Ascending aorta (tissue), 2 donors: Measurements from ENCODE around the gene SSH2. TPM values are rescaled to one million over a fixed set of nuclear protein-coding genes. Genes with fewer than 3 reads are reported as not detected.
"Not testable (repeated sequence)": the region's sequence is repeated elsewhere in the genome, so short reads cannot be mapped to it uniquely, and the experiment has no call there.

Experiments used
- DNase-seq, 2 donors: peaks; one replicate each; pipeline ENCODE4 v3.0.0-alpha.2; 2019; ENCODE audit warnings: low spot score in 2 of 2
- H3K27ac ChIP-seq, 2 donors: fragments of 200-600 bp; sonication (generic); one replicate each; pipeline ENCODE4 v1.5.1; 2016 to 2017; ENCODE audit warnings: mild to moderate bottlenecking in 1 of 2
- H3K27me3 ChIP-seq: fragments of 200-600 bp; sonication (generic); one replicate; pipeline ENCODE4 v1.5.1; 2017
- H3K36me3 ChIP-seq, 2 donors: fragments of 200-600 bp; sonication (generic); one replicate each; pipeline ENCODE4 v1.5.1; 2016
- H3K4me1 ChIP-seq, 2 donors: fragments of 200-600 bp; sonication (generic); one replicate each; pipeline ENCODE4 v1.5.1; 2016 to 2017; ENCODE audit warnings: mild to moderate bottlenecking in 1 of 2
- H3K4me3 ChIP-seq, 2 donors: fragments of 200-600 bp; sonication (generic); one replicate each; pipeline ENCODE4 v1.5.1; 2016 to 2017; ENCODE audit warnings: mild to moderate bottlenecking in 1 of 2
- H3K9me3 ChIP-seq, 2 donors: fragments of 200-600 bp; sonication (generic); one replicate each; pipeline ENCODE4 v1.5.1; 2016
- intact Hi-C: fragments of 100-400 bp; cut with DNase I; formaldehyde crosslinking; loops from one replicate; pipeline ENCODE4 v1.15.1; 2023
- total RNA-seq: library from RNA; depleted of rRNA; stranded (reverse); fragments of >200 nt; gene quantifications from one replicate; pipeline ENCODE4 v1.1.0, GENCODE V29; 2016
- TF ChIP-seq, protein P1 (sequence below), 3 experiments: fragments of 200-600 bp in 2 of 3; fragments of 450-650 bp in 1 of 3; sonication (generic) in 2 of 3; IDR thresholded peaks; one replicate each; pipeline ENCODE4 v1.5.1; 2016 to 2019; ENCODE audit warnings: antibody characterized with exemption in 3 of 3, mild to moderate bottlenecking in 1 of 3, moderate library complexity in 1 of 3

SSH2 gene
- total RNA-seq, 1 donor from 2014 or later: 7.9 TPM

DNA sequence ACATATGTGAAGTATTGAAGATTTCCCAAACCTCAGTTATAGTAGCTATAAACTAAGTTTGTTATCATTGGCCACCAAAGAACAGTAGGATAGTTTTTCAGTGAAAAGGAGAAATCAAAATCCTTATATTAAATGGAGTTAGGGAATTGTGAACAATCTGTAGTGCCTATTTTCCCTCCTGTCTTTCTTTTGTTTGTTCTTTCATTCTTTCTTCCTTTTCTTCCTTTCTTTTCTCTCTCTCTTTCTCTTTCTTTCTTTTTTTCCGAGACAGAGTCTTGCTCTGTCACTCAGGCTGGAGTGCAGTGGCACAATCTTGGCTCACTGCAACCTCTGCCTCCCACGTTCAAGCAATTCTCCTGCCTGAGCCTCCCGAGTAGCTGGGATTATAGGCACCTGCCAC, 48.8 kb downstream of the SSH2 start:
- Histone ChIP-seq H3K36me3 (no peaks in the 10 kb centered on the region), H3K4me3 (no peak overlapping the region), H3K4me1 (no peaks in the 10 kb centered on the region), H3K27me3 (no peaks in the 10 kb centered on the region), H3K9me3 (no peaks in the 10 kb centered on the region), H3K27ac (no peak overlapping the region)
- TF ChIP-seq, protein P1, sequence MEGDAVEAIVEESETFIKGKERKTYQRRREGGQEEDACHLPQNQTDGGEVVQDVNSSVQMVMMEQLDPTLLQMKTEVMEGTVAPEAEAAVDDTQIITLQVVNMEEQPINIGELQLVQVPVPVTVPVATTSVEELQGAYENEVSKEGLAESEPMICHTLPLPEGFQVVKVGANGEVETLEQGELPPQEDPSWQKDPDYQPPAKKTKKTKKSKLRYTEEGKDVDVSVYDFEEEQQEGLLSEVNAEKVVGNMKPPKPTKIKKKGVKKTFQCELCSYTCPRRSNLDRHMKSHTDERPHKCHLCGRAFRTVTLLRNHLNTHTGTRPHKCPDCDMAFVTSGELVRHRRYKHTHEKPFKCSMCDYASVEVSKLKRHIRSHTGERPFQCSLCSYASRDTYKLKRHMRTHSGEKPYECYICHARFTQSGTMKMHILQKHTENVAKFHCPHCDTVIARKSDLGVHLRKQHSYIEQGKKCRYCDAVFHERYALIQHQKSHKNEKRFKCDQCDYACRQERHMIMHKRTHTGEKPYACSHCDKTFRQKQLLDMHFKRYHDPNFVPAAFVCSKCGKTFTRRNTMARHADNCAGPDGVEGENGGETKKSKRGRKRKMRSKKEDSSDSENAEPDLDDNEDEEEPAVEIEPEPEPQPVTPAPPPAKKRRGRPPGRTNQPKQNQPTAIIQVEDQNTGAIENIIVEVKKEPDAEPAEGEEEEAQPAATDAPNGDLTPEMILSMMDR (IDR thresholded peaks at IDR 0.05): no peak
- DNase-seq: no peak
- intact Hi-C loops: no loop called here

DNA sequence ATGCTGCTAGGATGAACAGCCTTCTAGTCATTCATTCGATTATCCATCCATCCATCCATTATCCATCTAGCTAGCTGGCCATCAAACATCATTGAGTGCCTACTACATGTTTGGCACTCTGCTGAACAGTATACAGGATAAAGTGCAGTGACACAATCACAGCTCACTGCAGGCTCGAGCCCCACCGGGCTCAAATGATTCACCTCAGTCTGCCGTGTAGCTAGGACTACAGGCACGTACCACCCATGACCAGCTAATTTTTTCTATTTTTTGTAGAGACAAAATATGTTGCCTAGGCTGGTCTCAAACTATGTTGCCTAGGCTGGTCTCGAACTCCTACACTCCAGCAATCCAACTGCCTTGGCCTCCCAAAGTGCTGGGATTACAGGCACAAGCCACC, 50.0 kb downstream of the SSH2 start:
- no peaks in the 10 kb centered on the region for H3K4me1 ChIP-seq
- H3K27me3 ChIP-seq: no peaks in the 10 kb centered on the region
- TF ChIP-seq, protein P1 (IDR thresholded peaks at IDR 0.05): no peak
- H3K36me3 ChIP-seq: no peaks in the 10 kb centered on the region
- DNase-seq: no peak
- H3K9me3 ChIP-seq: no peaks in the 10 kb centered on the region
- H3K27ac ChIP-seq: no peak overlapping the region
- no peak overlapping the region for H3K4me3 ChIP-seq
- intact Hi-C loops: no loop called here

DNA sequence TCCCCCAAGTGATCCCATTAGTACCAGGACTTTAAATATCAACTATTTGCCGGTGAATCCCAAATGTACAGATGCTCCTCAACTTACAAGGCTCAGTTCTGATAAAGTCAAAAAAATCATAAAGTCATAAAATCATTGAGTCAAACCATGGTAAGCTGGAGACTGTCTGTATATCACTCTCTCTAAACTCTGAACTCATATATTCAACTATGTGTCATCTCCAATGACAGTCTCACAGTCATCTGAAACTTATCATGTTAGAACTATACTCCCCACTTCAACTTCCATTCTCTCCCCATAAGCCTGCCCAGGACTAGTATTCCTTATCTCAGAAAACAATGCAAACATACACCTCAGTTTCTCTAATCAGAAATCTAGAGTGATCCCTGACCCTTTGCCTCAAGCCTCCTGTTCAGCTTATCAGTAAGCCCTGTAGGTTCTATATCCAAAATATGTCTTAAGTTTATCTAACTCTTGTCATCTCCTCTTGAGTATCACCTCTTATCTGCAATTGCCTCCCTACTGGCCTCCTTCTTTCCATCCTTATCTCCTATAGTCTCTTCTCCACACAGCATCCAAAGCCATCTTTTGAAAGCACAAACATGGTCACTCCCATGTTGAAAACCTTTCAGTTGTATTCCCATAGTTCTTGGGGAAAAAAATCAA, 55.0 kb downstream of the SSH2 start:
- Histone ChIP-seq H3K27me3 (no peaks in the 10 kb centered on the region), H3K9me3 (no peaks in the 10 kb centered on the region), H3K4me3 (no peak overlapping the region), H3K4me1 (peaks cover 0 to 2% of the 10 kb centered on the region in 2 donors), H3K27ac (no peak overlapping the region), H3K36me3 (no peaks in the 10 kb centered on the region)
- TF ChIP-seq, protein P1 (IDR thresholded peaks at IDR 0.05): no peak
- no peak for DNase-seq
- intact Hi-C loops: no loop called here

DNA sequence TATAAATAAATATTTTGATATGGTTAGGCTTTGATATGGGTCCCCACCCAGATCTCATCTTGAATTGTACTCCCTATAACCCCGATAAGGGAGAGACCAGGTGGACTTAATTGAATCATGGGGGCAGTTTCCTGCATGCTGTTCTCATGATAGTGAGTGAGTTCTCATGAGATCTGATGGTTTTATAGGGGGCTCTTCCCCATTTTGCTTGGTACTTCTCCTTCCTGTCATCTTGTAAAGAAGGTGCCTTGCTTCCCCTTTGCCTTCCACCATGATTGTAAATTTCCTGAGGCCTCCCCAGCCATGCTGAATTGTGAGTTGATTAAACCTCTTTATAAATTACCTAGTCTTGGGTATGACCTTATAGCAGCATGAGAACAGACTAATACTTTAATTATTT, 55.7 kb downstream of the SSH2 start:
- H3K27ac ChIP-seq, H3K36me3 ChIP-seq, DNase-seq, H3K27me3 ChIP-seq, H3K4me1 ChIP-seq, H3K9me3 ChIP-seq, H3K4me3 ChIP-seq, intact Hi-C loops: not testable (repeated sequence)

DNA sequence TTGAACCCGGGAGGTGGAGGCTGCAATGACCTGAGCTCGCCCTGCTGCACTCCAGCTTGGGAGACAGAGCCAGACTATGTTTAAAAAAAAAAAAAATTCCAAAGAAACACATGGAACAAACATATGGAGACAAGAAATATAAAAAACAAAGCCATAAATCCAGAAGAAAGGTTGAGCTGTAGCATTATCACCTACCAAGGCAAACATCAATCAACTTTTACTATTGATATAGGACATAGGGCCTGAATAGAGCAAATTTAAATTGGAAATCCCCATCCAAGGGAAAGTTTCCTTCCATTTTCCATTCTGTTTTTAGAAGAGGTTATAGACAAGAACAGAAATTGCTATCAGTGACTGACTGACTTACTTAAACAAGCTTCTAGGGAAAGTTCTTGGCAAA, 56.6 kb downstream of the SSH2 start:
- no peaks in the 10 kb centered on the region for H3K9me3 ChIP-seq
- no peak for DNase-seq
- TF ChIP-seq, protein P1 (IDR thresholded peaks at IDR 0.05): no peak
- peaks cover 0 to 2% of the 10 kb centered on the region in 2 donors for H3K4me1 ChIP-seq
- no peaks in the 10 kb centered on the region for H3K27me3 ChIP-seq
- H3K4me3 ChIP-seq: no peak overlapping the region
- no peaks in the 10 kb centered on the region for H3K36me3 ChIP-seq
- intact Hi-C loops: no loop called here
- no peak overlapping the region for H3K27ac ChIP-seq

DNA sequence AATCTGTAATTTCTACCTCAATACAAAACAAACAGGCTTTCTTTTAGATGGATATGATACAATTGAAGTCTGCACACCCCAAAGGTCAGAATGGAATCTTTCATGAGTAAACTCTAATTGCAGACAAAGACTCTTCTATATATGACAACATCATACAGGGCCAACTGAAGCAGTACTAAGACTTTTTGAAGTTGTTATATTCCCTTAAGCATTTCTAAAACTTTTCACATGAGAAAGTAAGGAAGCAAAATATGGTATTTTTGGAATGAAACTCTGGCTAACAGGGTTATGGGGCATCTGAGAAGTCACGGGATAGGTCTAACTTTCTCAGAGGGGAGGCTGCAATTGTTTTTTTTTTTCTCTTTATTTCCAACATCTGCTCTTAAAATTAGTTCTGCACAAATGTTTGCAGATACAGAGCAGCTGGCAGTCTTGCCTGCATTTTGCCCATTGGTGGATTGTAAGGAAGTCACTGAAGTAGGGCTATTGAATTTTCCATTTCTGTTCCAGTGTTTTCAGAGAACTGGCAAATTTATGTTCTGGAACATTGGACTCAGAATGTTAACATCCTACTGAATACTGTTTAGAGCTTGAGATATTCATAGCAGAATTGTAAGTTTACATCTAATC, 59.1 kb downstream of the SSH2 start:
- Histone ChIP-seq H3K27me3 (no peaks in the 10 kb centered on the region), H3K9me3 (no peaks in the 10 kb centered on the region), H3K36me3 (no peaks in the 10 kb centered on the region), H3K27ac (no peak overlapping the region), H3K4me3 (no peak overlapping the region), H3K4me1 (peaks cover 0 to 2% of the 10 kb centered on the region in 2 donors)
- TF ChIP-seq, protein P1 (IDR thresholded peaks at IDR 0.05): no peak
- intact Hi-C loops: no loop called here
- DNase-seq: no peak
